Measurements from ENCODE around the gene POLA1. TPM values are rescaled to one million over a fixed set of nuclear protein-coding genes. Genes with fewer than 3 reads are reported as not detected.

POLA1 gene
- total RNA-seq, 4 donors from 2014 or later: 8.5 to 18.9 (median 8.8) TPM

DNA sequence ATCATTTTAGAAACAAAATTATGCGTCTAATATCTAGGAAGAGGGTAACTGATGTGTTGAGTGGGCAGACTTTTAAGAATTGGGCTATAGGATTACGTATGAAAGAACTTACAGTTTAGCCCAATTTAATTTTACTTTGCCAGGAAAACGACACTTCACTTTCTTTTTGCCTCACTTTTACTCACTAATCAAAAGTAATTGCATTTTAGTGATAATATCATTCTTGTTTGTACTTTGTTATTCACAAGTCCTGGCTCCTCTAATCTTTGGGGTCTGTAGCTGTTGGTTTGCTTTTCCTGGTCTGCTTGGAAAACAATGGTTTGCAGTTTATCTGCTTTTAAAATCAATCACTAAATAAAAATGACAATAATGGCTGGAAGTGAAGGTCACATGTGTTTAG lies 325.0 kb downstream of the POLA1 start:
- intact Hi-C loops (cut with DNase I): no loop called here
- 26 to 32% methylated on average over 3 of the region's 3 CpGs for WGBS, 2 donors

GRCh38 chrX:25019707-25020390 lies 326.1 kb downstream of the POLA1 start:
- Histone ChIP-seq H3K4me3 (replicated peaks in 1 of 3) (no peak overlapping the region), H3K36me3 (no peaks in the 10 kb centered on the region), H3K27ac (no peak overlapping the region), H3K9me3 (no peaks in the 10 kb centered on the region), H3K4me1 (peaks cover 4 to 24% of the 10 kb centered on the region in 2 donors), H3K27me3 (peaks cover 52% of the 10 kb centered on the region)
- DNase-seq: no peak
- TF ChIP-seq, protein P1, sequence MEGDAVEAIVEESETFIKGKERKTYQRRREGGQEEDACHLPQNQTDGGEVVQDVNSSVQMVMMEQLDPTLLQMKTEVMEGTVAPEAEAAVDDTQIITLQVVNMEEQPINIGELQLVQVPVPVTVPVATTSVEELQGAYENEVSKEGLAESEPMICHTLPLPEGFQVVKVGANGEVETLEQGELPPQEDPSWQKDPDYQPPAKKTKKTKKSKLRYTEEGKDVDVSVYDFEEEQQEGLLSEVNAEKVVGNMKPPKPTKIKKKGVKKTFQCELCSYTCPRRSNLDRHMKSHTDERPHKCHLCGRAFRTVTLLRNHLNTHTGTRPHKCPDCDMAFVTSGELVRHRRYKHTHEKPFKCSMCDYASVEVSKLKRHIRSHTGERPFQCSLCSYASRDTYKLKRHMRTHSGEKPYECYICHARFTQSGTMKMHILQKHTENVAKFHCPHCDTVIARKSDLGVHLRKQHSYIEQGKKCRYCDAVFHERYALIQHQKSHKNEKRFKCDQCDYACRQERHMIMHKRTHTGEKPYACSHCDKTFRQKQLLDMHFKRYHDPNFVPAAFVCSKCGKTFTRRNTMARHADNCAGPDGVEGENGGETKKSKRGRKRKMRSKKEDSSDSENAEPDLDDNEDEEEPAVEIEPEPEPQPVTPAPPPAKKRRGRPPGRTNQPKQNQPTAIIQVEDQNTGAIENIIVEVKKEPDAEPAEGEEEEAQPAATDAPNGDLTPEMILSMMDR (IDR thresholded peaks at IDR 0.05): no peak
- TF ChIP-seq POLR2A (IDR thresholded peaks at IDR 0.05): no peak
- intact Hi-C loops (cut with DNase I): loop anchor here (10.0 kb wide), 1 partner anchor 175 kb away; no protein-coding TSS in a partner anchor
- 5 to 7% methylated on average over 6 to 22 of the region's 22 CpGs for WGBS, 2 donors

More for the DNA sequence above, 325.0 kb downstream of the POLA1 start:
- peaks cover 56% of the 10 kb centered on the region for H3K27me3 ChIP-seq
- no peak for TF ChIP-seq POLR2A (IDR thresholded peaks at IDR 0.05)
- TF ChIP-seq, protein P1 (IDR thresholded peaks at IDR 0.05): no peak
- H3K4me1 ChIP-seq: peaks cover 4 to 24% of the 10 kb centered on the region in 2 donors
- no peak for DNase-seq
- no peaks in the 10 kb centered on the region for H3K9me3 ChIP-seq
- H3K27ac ChIP-seq: no peak overlapping the region
- no peaks in the 10 kb centered on the region for H3K36me3 ChIP-seq
- no peak overlapping the region for H3K4me3 ChIP-seq (replicated peaks in 1 of 3)

GRCh38 chrX:25020391-25020904 lies 326.7 kb downstream of the POLA1 start:
- intact Hi-C loops (cut with DNase I): loop anchor here (10.0 kb wide), 1 partner anchor 176 kb away; no protein-coding TSS in a partner anchor
- DNase-seq: no peak

GRCh38 chrX:25020905-25021449 lies 327.3 kb downstream of the POLA1 start:
- 2 to 4% methylated on average over 15 to 20 of the region's 35 CpGs for WGBS, 2 donors
- no peak for DNase-seq
- Histone ChIP-seq H3K27me3 (peaks cover 42% of the 10 kb centered on the region), H3K4me1 (peaks cover 4 to 16% of the 10 kb centered on the region in 2 donors), H3K9me3 (no peaks in the 10 kb centered on the region), H3K4me3 (replicated peaks in 1 of 3) (peak overlapping the region in 1 of 3 donors; percentile 2), H3K27ac (no peak overlapping the region), H3K36me3 (no peaks in the 10 kb centered on the region)
- no peak for TF ChIP-seq POLR2A (IDR thresholded peaks at IDR 0.05)
- TF ChIP-seq, protein P1 (IDR thresholded peaks at IDR 0.05): peak in 5 of 6 experiments; percentile 14 to 52 (median 30)
- intact Hi-C loops (cut with DNase I): loop anchor here (10.0 kb wide), 1 partner anchor 176 kb away; no protein-coding TSS in a partner anchor

More at GRCh38 chrX:25020391-25020904, 326.7 kb downstream of the POLA1 start:
- no peak for TF ChIP-seq POLR2A (IDR thresholded peaks at IDR 0.05)
- TF ChIP-seq, protein P1 (IDR thresholded peaks at IDR 0.05): no peak
- Histone ChIP-seq H3K27me3 (peaks cover 46% of the 10 kb centered on the region), H3K27ac (no peak overlapping the region), H3K9me3 (no peaks in the 10 kb centered on the region), H3K36me3 (no peaks in the 10 kb centered on the region), H3K4me1 (peaks cover 4 to 21% of the 10 kb centered on the region in 2 donors), H3K4me3 (replicated peaks in 1 of 3) (no peak overlapping the region)
- 2% methylated on average over 9 of the region's 27 CpGs; no CpG with 5 or more reads in 1 of the 2 donors for WGBS, 2 donors

All from thyroid gland (tissue), 4 donors.